ENCODE data around the gene CWH43.
"Not testable (repeated sequence)": the region's sequence is repeated elsewhere in the genome, so short reads cannot be mapped to it uniquely, and the experiment has no call there.

CWH43 gene

DNA sequence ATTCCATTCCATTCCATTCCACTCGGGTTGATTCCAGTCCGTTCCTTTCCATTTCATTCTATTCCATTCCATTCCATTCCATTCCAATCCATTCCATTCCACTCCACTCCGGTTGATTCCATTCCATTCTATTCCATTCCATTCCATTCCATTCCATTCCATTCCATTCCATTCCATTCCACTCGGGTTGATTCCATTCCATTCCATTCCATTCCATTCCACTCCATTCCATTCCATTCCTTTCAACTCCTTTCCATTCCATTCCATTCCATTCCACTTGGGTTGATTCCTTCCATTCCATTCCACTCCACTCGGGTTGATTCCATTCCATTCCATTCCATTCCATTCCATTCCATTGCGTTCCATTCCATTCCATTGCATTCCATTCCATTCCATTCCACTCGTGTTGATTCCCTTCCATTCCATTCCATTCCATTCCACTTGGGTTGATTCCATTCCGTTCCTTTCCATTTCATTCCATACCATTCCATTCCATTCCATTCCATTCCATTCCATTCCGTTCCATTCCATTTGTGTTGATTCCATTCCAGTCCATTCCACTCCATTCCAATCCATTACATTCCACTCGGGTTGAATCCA, 123.6 kb downstream of the CWH43 start:
- peaks cover 8 to 67% (median 25%) of the 10 kb centered on the region in 5 experiments for H3K9me3 ChIP-seq (ENCODE audit: control extremely low read depth in 1 of 5, control insufficient read depth in 4 of 5, insufficient read depth in 2 of 5, low read depth in 1 of 5, low read length in 4 of 5)
- H3K36me3 ChIP-seq (ENCODE audit: control insufficient read depth in 4 of 4, insufficient read depth in 4 of 4, low read length in 3 of 4); H3K27me3 ChIP-seq (replicated peaks in 2 of 5; ENCODE audit: control insufficient read depth in 4 of 5, insufficient read depth in 5 of 5, low read length in 4 of 5); DNase-seq; H3K27ac ChIP-seq (ENCODE audit: insufficient read depth in 1 of 2, low read depth in 1 of 2, low read length in 2 of 2, poor library complexity in 1 of 2, severe bottlenecking in 2 of 2); H3K4me1 ChIP-seq (ENCODE audit: control extremely low read depth in 1 of 4, control insufficient read depth in 4 of 4, insufficient read depth in 4 of 4, low read length in 3 of 4); CTCF ChIA-PET; H3K4me3 ChIP-seq (ENCODE audit: control insufficient read depth in 1 of 7, extremely low read depth in 1 of 7, insufficient read depth in 4 of 7, low read depth in 2 of 7, low read length in 6 of 7); POLR2A ChIA-PET: not testable (repeated sequence)
- 58% methylated on average over 6 of the region's 10 CpGs for WGBS (ENCODE audit: insufficient coverage)

DNA sequence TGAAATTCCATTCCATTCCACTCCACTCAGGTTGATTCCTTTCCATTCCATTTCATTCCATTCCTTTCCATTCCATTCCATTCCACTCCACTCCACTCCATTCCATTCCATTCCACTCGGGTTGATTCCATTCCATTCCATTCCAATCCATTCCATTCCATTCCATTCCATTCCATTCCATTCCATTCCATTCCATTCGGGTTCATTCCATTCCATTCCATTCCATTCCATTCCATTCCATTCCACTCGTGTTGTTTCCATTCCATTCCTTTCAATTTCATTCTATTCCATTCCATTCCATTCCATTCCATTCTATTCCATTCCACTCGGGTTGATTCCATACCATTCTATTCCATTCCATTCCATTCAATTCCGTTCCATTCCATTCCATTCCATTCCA, 124.5 kb downstream of the CWH43 start:
- POLR2A ChIA-PET; CTCF ChIA-PET; DNase-seq; H3K4me1 ChIP-seq (ENCODE audit: control extremely low read depth in 1 of 4, control insufficient read depth in 4 of 4, insufficient read depth in 4 of 4, low read length in 3 of 4); H3K36me3 ChIP-seq (ENCODE audit: control insufficient read depth in 4 of 4, insufficient read depth in 4 of 4, low read length in 3 of 4); H3K27me3 ChIP-seq (replicated peaks in 2 of 5; ENCODE audit: control insufficient read depth in 4 of 5, insufficient read depth in 5 of 5, low read length in 4 of 5); H3K4me3 ChIP-seq (ENCODE audit: control insufficient read depth in 1 of 7, extremely low read depth in 1 of 7, insufficient read depth in 4 of 7, low read depth in 2 of 7, low read length in 6 of 7); H3K27ac ChIP-seq (ENCODE audit: insufficient read depth in 1 of 2, low read depth in 1 of 2, low read length in 2 of 2, poor library complexity in 1 of 2, severe bottlenecking in 2 of 2): not testable (repeated sequence)
- peaks cover 8 to 67% (median 21%) of the 10 kb centered on the region in 5 experiments for H3K9me3 ChIP-seq (ENCODE audit: control extremely low read depth in 1 of 5, control insufficient read depth in 4 of 5, insufficient read depth in 2 of 5, low read depth in 1 of 5, low read length in 4 of 5)
- 66% methylated on average over 5 of the region's 5 CpGs for WGBS (ENCODE audit: insufficient coverage)
